NT2/D1 (cell line): ENCODE results near the gene RBM25.
"Not testable (repeated sequence)": the region's sequence is repeated elsewhere in the genome, so short reads cannot be mapped to it uniquely, and the experiment has no call there.

ENCODE experiments used
- SUZ12 ChIP-seq: IDR thresholded peaks from 2 replicates; pipeline ENCODE4 v1.6.1; 2011; ENCODE audit not compliant: insufficient read length, insufficient read depth; ENCODE audit errors: extremely low read depth
- YY1 ChIP-seq: IDR thresholded peaks from 2 replicates; pipeline ENCODE4 v1.6.1; 2011; ENCODE audit not compliant: insufficient read length, insufficient read depth

DNA sequence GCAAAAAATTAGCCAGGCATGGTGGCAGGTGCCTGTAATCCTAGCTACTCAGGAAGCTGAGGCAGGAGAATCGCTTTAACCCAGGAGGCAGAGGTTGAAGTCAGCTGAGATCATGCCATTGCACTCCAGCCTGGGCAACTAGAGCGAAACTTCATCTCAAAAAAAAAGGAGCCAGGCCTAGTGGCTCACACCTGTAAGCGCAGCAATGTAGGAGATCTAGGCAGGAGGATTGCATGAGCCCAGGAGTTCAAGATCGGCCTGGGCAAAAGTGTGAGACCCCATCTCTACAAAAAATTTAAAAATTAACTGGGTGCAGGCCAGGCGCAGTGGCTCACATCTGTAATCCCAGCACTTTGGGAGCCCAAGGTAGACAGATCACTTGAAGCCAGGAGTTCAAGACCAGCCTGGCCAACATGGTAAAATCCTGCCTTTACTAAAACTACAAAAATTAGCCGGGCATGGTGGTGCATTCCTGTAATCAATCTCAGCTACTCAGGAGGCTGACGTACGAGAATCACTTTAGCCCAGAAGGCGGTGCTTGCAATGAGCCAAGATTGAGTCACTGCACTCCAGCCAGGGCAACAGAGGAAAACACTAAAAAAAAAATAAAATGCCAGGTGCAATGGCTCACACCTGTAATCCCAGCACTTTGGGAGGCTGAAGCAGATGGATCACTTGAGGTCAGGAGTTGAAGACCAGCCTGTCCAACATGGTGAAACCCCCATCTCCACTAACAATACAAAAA lies 21.5 kb upstream of the RBM25 start:
- not testable (repeated sequence) for TF ChIP-seq SUZ12, YY1
